ENCODE measurements around the gene ZRANB1.
"Not testable (repeated sequence)": the region's sequence is repeated elsewhere in the genome, so short reads cannot be mapped to it uniquely, and the experiment has no call there.

Gene ZRANB1

GRCh38 chr10:124963866-124964720, 22.2 kb downstream of the ZRANB1 start:
- DNase-seq (ENCODE audit: low read depth) = no peak

- no peak for DNase-seq (ENCODE audit: low read depth)
Measured at GRCh38 chr10:124966008-124966407, 24.1 kb downstream of the ZRANB1 start.

- DNase-seq (ENCODE audit: low read depth) = no peak
Measured at GRCh38 chr10:124967255-124967654, 25.3 kb downstream of the ZRANB1 start.

DNA sequence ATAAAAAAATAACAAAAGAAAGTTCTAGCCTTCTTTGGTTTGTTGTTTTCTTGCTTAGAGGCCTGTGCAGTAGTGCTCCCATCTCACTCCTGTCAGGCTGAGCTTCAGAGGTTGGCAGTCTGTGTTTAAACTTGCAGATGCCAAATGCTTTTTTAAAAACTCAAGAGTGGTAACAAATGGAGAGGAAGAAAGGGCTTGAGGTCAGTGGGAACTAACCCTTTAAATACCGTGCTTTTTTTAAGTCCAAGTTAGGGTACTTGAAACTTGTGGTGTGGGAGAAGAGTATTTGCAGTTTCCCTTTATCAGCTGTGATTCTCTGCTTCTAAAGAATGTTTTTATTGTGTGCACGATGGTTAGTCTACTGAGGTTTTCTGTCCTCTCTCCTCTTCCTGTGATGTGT, 29.4 kb downstream of the ZRANB1 start:
- no peak for DNase-seq (ENCODE audit: low read depth)

- no peak for DNase-seq (ENCODE audit: low read depth)
Measured at GRCh38 chr10:124972637-124973036, 30.7 kb downstream of the ZRANB1 start.

GRCh38 chr10:124974131-124974530, 32.2 kb downstream of the ZRANB1 start:
- DNase-seq (ENCODE audit: low read depth) = no peak

GRCh38 chr10:124975977-124976514, 34.1 kb downstream of the ZRANB1 start:
- no peak for DNase-seq (ENCODE audit: low read depth)

DNA sequence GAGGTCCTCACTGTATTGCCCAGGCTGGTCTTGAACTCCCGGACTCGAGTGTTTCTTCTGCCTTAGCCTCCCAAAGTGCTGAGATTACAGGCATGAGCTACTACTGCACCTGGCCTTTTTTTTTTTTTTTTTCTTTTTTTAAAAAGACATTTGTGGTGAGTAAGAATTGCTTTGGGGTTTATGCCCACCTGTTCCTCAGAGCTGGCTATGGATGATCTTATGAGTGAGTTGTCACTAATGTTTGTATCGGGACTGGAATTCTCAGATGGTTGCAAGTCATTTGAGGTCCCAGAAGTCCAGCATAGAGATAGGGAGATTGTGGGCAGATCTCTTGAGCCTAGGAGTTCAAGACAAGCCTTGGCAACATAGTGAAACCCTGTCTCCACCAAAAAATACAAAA, 35.2 kb downstream of the ZRANB1 start:
- no peak for DNase-seq (ENCODE audit: low read depth)

- no peak for DNase-seq (ENCODE audit: low read depth)
Measured at GRCh38 chr10:124977648-124978375, 35.9 kb downstream of the ZRANB1 start.

DNA sequence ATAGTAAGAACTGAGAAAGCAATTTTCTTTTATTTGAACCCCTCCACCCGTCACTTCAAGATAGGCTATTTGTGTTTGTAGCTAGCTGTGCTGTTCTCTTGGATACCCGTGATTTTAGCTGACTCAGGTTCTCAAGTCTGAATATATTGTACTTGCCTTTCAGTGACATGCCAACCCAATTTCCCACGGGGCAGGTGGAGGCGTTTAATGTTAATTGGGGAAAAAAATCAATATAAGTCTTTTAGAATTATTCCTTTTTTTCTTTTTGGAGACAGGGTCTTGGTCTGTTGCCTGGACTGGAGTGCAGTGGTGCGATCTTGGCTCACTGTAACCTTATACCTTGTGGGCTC, 36.4 kb downstream of the ZRANB1 start:
- DNase-seq (ENCODE audit: low read depth) = no peak

GRCh38 chr10:124983321-124983720, 41.4 kb downstream of the ZRANB1 start:
- DNase-seq (ENCODE audit: low read depth) = no peak

DNA sequence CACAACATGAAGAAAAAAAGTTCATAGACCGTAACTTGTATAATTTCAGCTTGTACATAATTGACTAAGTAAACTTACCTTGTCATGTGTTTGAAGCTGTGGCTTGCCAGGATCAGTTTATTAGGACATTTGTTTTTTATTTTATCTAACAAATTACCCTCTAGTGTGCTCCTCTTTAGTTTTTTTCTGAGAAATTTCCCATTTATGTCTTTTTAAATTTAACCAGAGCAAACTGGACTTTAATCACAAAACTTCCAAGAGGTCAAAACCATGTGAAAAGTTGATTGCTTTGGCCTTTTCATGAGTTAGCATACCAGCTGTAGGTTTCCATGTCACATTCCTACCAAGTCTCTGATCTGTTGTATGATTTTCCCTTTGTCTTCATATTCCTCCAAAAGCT, 42.5 kb downstream of the ZRANB1 start:
- DNase-seq (ENCODE audit: low read depth) = no peak

DNA sequence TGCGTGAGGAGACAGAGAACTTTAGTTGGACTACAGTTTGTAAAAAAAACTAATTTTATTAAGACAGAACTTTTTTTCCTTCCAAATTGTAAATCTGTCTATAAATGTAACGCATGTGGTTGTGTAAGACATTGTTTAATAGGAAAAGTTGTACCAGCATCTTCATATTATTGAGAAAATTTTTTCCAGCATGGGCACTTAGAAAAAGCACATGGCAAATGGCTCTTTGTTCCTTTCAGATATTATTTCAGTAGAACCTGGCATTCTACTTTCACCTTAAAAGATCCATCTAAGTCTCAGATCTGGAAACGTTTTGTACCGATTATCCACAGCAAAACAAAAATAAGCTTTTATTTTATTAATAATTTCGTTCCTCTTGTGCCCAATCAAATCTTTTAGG, 43.2 kb downstream of the ZRANB1 start:
- no peak for DNase-seq (ENCODE audit: low read depth)

GRCh38 chr10:124987788-124988187, 45.9 kb downstream of the ZRANB1 start:
- no peak for DNase-seq (ENCODE audit: low read depth)

DNA sequence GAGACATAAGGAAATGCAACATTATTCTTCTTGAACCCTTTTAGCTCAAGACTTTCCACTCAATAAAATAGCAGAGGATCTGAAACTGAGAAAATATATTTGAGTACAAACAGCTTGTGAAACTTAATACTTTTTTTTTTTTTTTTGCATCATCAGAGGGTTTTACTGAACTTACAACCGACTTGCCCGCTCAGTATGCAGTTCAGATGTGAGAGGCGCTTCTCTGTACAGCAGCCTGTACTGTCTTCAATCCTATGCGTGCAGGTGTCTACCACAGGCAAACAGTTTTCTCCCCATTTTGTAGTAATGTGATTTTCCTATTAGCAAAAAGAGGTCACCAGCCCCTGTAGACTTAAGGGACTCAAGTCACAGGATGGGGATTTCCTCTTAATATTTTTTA, 46.8 kb downstream of the ZRANB1 start:
- DNase-seq (ENCODE audit: low read depth) = not testable (repeated sequence)

- no peak for DNase-seq (ENCODE audit: low read depth)
Measured at GRCh38 chr10:124989526-124989925, 47.6 kb downstream of the ZRANB1 start.

- DNase-seq (ENCODE audit: low read depth) = no peak
Measured at GRCh38 chr10:124990671-124991625, 49.0 kb downstream of the ZRANB1 start.

DNA sequence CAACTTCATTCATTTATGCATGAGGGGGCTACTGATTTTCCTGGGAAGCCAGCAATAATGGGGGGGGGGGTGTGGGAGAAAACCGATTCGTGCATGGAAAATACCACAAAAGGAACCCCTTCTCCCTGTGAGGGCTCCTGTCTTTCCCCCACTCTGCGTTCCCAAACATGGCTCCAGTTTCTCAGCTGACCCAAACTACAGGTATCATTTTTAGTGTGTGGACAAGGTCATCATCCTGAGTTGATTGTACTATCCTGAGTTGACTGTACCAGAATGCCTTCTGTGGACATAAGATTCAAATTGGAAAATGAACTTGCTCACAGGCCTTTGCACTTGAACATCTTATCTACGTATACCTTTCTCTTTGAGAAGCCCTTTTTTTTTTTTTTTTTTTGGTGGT, 49.9 kb downstream of the ZRANB1 start:
- no peak for DNase-seq (ENCODE audit: low read depth)

GRCh38 chr10:124992462-124993344, 50.8 kb downstream of the ZRANB1 start:
- no peak for DNase-seq (ENCODE audit: low read depth)

- no peak for DNase-seq (ENCODE audit: low read depth)
Measured at GRCh38 chr10:124993345-124993708, 51.4 kb downstream of the ZRANB1 start.

All from T follicular helper cell (primary cell).